Activated CD4-positive, alpha-beta T cell treated with anti-CD3 and anti-CD28 coated beads for 48 hours (primary cell): ENCODE measurements around the gene DDX25.

ENCODE experiments used
- DNase-seq: peaks from one replicate; pipeline ENCODE4 v3.0.0-alpha.2; 2020

DDX25 gene

GRCh38 chr11:125952559-125952958, 48.3 kb downstream of the DDX25 start:
- DNase-seq: no peak

GRCh38 chr11:125952973-125953372, 48.7 kb downstream of the DDX25 start:
- no peak for DNase-seq

- DNase-seq: no peak
These were observed 49.2 kb downstream of the DDX25 start for GRCh38 chr11:125953401-125953935.

GRCh38 chr11:125954123-125954944, 50.0 kb downstream of the DDX25 start:
- no peak for DNase-seq

- no peak for DNase-seq
These were observed 50.8 kb downstream of the DDX25 start for GRCh38 chr11:125954945-125955640.

GRCh38 chr11:125955856-125956255, 51.5 kb downstream of the DDX25 start:
- no peak for DNase-seq

- DNase-seq: no peak
These were observed 52.3 kb downstream of the DDX25 start for GRCh38 chr11:125956391-125957134.

- no peak for DNase-seq
These were observed 53.5 kb downstream of the DDX25 start for GRCh38 chr11:125957618-125958332.

- no peak for DNase-seq
These were observed 54.6 kb downstream of the DDX25 start for GRCh38 chr11:125958872-125959400.

GRCh38 chr11:125959511-125959910, 55.2 kb downstream of the DDX25 start:
- no peak for DNase-seq

- no peak for DNase-seq
These were observed 55.6 kb downstream of the DDX25 start for GRCh38 chr11:125959931-125960330.

GRCh38 chr11:125960771-125961170, 56.5 kb downstream of the DDX25 start:
- no peak for DNase-seq

GRCh38 chr11:125967515-125967914, 63.2 kb downstream of the DDX25 start:
- DNase-seq: no peak

GRCh38 chr11:125968354-125968753, 64.0 kb downstream of the DDX25 start:
- DNase-seq: no peak

GRCh38 chr11:125971618-125972017, 67.3 kb downstream of the DDX25 start:
- no peak for DNase-seq

GRCh38 chr11:125974284-125974683, 70.0 kb downstream of the DDX25 start:
- no peak for DNase-seq

- DNase-seq: no peak
These were observed 71.3 kb downstream of the DDX25 start for GRCh38 chr11:125975634-125976033.

- no peak for DNase-seq
These were observed 71.8 kb downstream of the DDX25 start for GRCh38 chr11:125976156-125976555.

GRCh38 chr11:125977333-125977732, 73.0 kb downstream of the DDX25 start:
- DNase-seq: no peak

- no peak for DNase-seq
These were observed 73.9 kb downstream of the DDX25 start for GRCh38 chr11:125978181-125978716.
